Panc1 (cell line): ENCODE data around the gene FBXL14. TPM values are rescaled to one million over a fixed set of nuclear protein-coding genes. Genes with fewer than 3 reads are reported as not detected.

ENCODE experiments used
- ATAC-seq: fragments of 200-7000 bp; cut with Tn5 transposase; 2 replicates; pipeline ENCODE4 v1.9.1; 2020; ENCODE audit warnings: mild to moderate bottlenecking, moderate library complexity
- BruUV-seq: library from RNA; stranded (reverse); fragments of 400-500 nt; replicated peaks from 2 replicates; lab custom pipeline; 2021; lab: Mats Ljungman, UMichigan
- CTCF ChIA-PET: fragments of 300-600 bp; sonication (Branson Sonifier 250); formaldehyde crosslinking; loops from one replicate; lab custom pipeline; 2022; ENCODE audit warnings: antibody characterized with exemption; lab: Charles Lee
- POLR2A ChIA-PET: fragments of 300-600 bp; sonication (Branson Sonifier 250); formaldehyde crosslinking; loops from one replicate; lab custom pipeline; 2022; ENCODE audit warnings: antibody characterized with exemption; lab: Charles Lee
- DNase-seq: peaks from one replicate; pipeline ENCODE4 v3.0.0-alpha.2; 2010; ENCODE audit warnings: low read depth, low spot score
- H3K27ac ChIP-seq: 2 replicates; pipeline ENCODE4 v1.5.1; 2011; ENCODE audit warnings: mild to moderate bottlenecking, low read length, inconsistent platforms
- H3K27me3 ChIP-seq: fragments of 200-500 bp; sonication (Bioruptor generic); 2 replicates; pipeline ENCODE4 v1.6.0; 2014; ENCODE audit warnings: low read length, inconsistent platforms; ENCODE audit not compliant: control insufficient read depth, insufficient read depth
- H3K36me3 ChIP-seq: fragments of 200-500 bp; sonication (Bioruptor generic); 2 replicates; pipeline ENCODE4 v1.5.1; 2014; ENCODE audit warnings: inconsistent platforms, mild to moderate bottlenecking, low read length, moderate library complexity; ENCODE audit not compliant: control insufficient read depth, insufficient read depth
- H3K4me1 ChIP-seq: 2 replicates; pipeline ENCODE4 v1.5.1; 2011; ENCODE audit warnings: inconsistent platforms, mild to moderate bottlenecking, low read length, moderate library complexity; ENCODE audit not compliant: control insufficient read depth, insufficient read depth
- H3K4me3 ChIP-seq, 2 experiments: 2 replicates each; pipeline ENCODE4 v1.5.1; 2011 to 2012; ENCODE audit warnings: low read depth in 2 of 2, low read length in 2 of 2, mild to moderate bottlenecking in 2 of 2, inconsistent platforms in 1 of 2, moderate library complexity in 1 of 2
- H3K9me3 ChIP-seq: fragments of 200-500 bp; sonication (Bioruptor generic); 2 replicates; pipeline ENCODE4 v1.5.1; 2014; ENCODE audit warnings: low read depth, mild to moderate bottlenecking, inconsistent platforms, low read length, moderate library complexity; ENCODE audit not compliant: control insufficient read depth, insufficient read depth
- CTCF ChIP-seq: fragments of 450-650 bp; IDR thresholded peaks from 2 replicates; pipeline ENCODE4 v1.5.1; 2017; ENCODE audit warnings: mild to moderate bottlenecking
- POLR2AphosphoS5 ChIP-seq: IDR thresholded peaks from 2 replicates; pipeline ENCODE4 v1.6.1; 2012; ENCODE audit warnings: mild to moderate bottlenecking, low read depth, low read length, moderate library complexity
- REST ChIP-seq, 2 experiments: IDR thresholded peaks; 2 replicates each; pipeline ENCODE4 v1.6.1; 2011 to 2012; ENCODE audit warnings: low read depth in 2 of 2, control low read depth in 1 of 2, low read length in 1 of 2, mild to moderate bottlenecking in 1 of 2, moderate library complexity in 1 of 2; ENCODE audit not compliant: insufficient read depth in 1 of 2
- SIN3A ChIP-seq: IDR thresholded peaks from 2 replicates; pipeline ENCODE4 v1.6.1; 2012; ENCODE audit warnings: low read depth, mild to moderate bottlenecking, low read length, moderate library complexity, borderline replicate concordance; ENCODE audit not compliant: insufficient read depth
- TCF7L2 ChIP-seq: IDR thresholded peaks from 2 replicates; pipeline ENCODE4 v1.6.1; 2011; ENCODE audit warnings: mild to moderate bottlenecking, low read depth, low read length, inconsistent platforms
- in situ Hi-C: cut with HindIII; loops from 2 replicates; pipeline ENCODE4 v1.10.0; 2016; ENCODE audit warnings: low sequenced_read_pairs, low pct_unique_long_range_greater_than_20kb
- intact Hi-C: fragments of 100-400 bp; cut with micrococcal nuclease; formaldehyde crosslinking; loops from one replicate; pipeline ENCODE4 v1.10.0; 2022; ENCODE audit not compliant: unreplicated experiment
- total RNA-seq: library from RNA; stranded (reverse); gene quantifications from one replicate; pipeline ENCODE4 v1.2.1, GENCODE V29; 2021; ENCODE audit not compliant: unreplicated experiment

FBXL14 gene
- total RNA-seq, 1 experiment from 2014 or later: 15.1 TPM

- BruUV-seq: no TSS peak
- intact Hi-C loops: no loop called here
- no peak for DNase-seq
- CTCF ChIA-PET: no interaction called here
- H3K4me3 ChIP-seq: peak overlapping the region; percentile 51 to 57
- in situ Hi-C loops: no loop called here
- POLR2A ChIA-PET: no interaction called here
- 0 out of 2 replicates have a peak, but pooled peaks have one; percentile 8 for ATAC-seq
- peak overlapping the region; percentile 84 for H3K27ac ChIP-seq
- no peaks in the 10 kb centered on the region for H3K36me3 ChIP-seq
- H3K4me1 ChIP-seq: peaks cover 34% of the 10 kb centered on the region
- H3K9me3 ChIP-seq: no peaks in the 10 kb centered on the region
- no peaks in the 10 kb centered on the region for H3K27me3 ChIP-seq
- TF ChIP-seq CTCF: no peak
- no peak for TF ChIP-seq REST (IDR thresholded peaks at IDR 0.05; ENCODE audit: insufficient read depth in 1 of 2, low read depth in 2 of 2, low read length in 1 of 2)
- no peak for TF ChIP-seq SIN3A
- no peak for TF ChIP-seq TCF7L2
- no peak for TF ChIP-seq POLR2AphosphoS5
Observed at GRCh38 chr12:1531153-1531653, 63.2 kb downstream of the FBXL14 start.

GRCh38 chr12:1530592-1531152, 63.7 kb downstream of the FBXL14 start:
- CTCF ChIA-PET: no interaction called here
- peak overlapping the region; percentile 51 to 57 for H3K4me3 ChIP-seq
- no TSS peak for BruUV-seq

More at GRCh38 chr12:1530592-1531152, 63.7 kb downstream of the FBXL14 start:
- peaks cover 32% of the 10 kb centered on the region for H3K4me1 ChIP-seq
- POLR2A ChIA-PET: no interaction called here
- H3K9me3 ChIP-seq: no peaks in the 10 kb centered on the region
- no peaks in the 10 kb centered on the region for H3K36me3 ChIP-seq
- in situ Hi-C loops: no loop called here
- H3K27me3 ChIP-seq: no peaks in the 10 kb centered on the region
- DNase-seq: no peak
- ATAC-seq: peak; percentile 6
- no peak overlapping the region for H3K27ac ChIP-seq
- no peak for TF ChIP-seq REST (IDR thresholded peaks at IDR 0.05; ENCODE audit: insufficient read depth in 1 of 2, low read depth in 2 of 2, low read length in 1 of 2)
- TF ChIP-seq POLR2AphosphoS5: no peak
- TF ChIP-seq SIN3A: no peak
- TF ChIP-seq TCF7L2: no peak
- no peak for TF ChIP-seq CTCF
- intact Hi-C loops: no loop called here
